Natural killer cell (primary cell): ENCODE data around the gene ADCY4. TPM values are rescaled to one million over a fixed set of nuclear protein-coding genes. Genes with fewer than 3 reads are reported as not detected.

ENCODE experiments used
- ATAC-seq, 3 donors: fragments of 150-1000 bp in 2 of 3; fragments of 200-7000 bp in 1 of 3; cut with Tn5 transposase; 1 replicate in 1 of 3; 2 replicates in 2 of 3; pipeline ENCODE4 v1.10.0; 2021; ENCODE audit warnings: mild to moderate bottlenecking in 2 of 3, moderate library complexity in 2 of 3
- DNase-seq, 2 donors: peaks; one replicate each; pipeline versions ENCODE4 v3.0.0 to v3.0.0-alpha.2; 2013 to 2021; ENCODE audit warnings: mixed read lengths in 1 of 2
- H3K27ac ChIP-seq: one replicate; pipeline ENCODE4 v1.5.1; 2013; ENCODE audit warnings: mild to moderate bottlenecking, low read length
- H3K27me3 ChIP-seq: one replicate; pipeline ENCODE4 v1.6.1; 2013; ENCODE audit warnings: low read length; ENCODE audit not compliant: control insufficient read depth, insufficient read depth
- H3K36me3 ChIP-seq: one replicate; pipeline ENCODE4 v1.6.1; 2013; ENCODE audit warnings: low read length; ENCODE audit not compliant: control insufficient read depth, insufficient read depth
- H3K4me1 ChIP-seq: one replicate; pipeline ENCODE4 v1.6.1; 2013; ENCODE audit warnings: low read length; ENCODE audit not compliant: control insufficient read depth, insufficient read depth
- H3K4me3 ChIP-seq: one replicate; pipeline ENCODE4 v1.5.1; 2013; ENCODE audit warnings: low read length
- H3K9me3 ChIP-seq: one replicate; pipeline ENCODE4 v1.6.1; 2013; ENCODE audit warnings: low read length; ENCODE audit not compliant: control insufficient read depth, insufficient read depth
- H3K27ac Mint-ChIP-seq, 2 donors: one replicate each; pipeline ENCODE4 v1.8.0; 2022; ENCODE audit warnings: mild to moderate bottlenecking in 2 of 2, mixed read lengths in 2 of 2, moderate library complexity in 1 of 2
- H3K27me3 Mint-ChIP-seq, 2 donors: one replicate each; pipeline ENCODE4 v1.8.0; 2022; ENCODE audit warnings: low read depth in 2 of 2, mixed read lengths in 2 of 2
- H3K36me3 Mint-ChIP-seq: one replicate; pipeline ENCODE4 v1.8.0; 2022; ENCODE audit warnings: mixed read lengths
- H3K4me1 Mint-ChIP-seq, 2 donors: one replicate each; pipeline ENCODE4 v1.8.0; 2022; ENCODE audit warnings: mixed read lengths in 2 of 2
- H3K4me3 Mint-ChIP-seq: one replicate; pipeline ENCODE4 v1.8.0; 2022; ENCODE audit warnings: mild to moderate bottlenecking, moderate library complexity, mixed read lengths
- H3K9me3 Mint-ChIP-seq, 2 donors: one replicate each; pipeline ENCODE4 v1.8.0; 2022; ENCODE audit warnings: mixed read lengths in 2 of 2
- CTCF ChIP-seq: fragments of 200-600 bp; IDR thresholded peaks from one replicate; pipeline ENCODE4 v1.8.0; 2022; ENCODE audit warnings: antibody characterized with exemption
- WGBS: methylation state at CpG from one replicate; pipeline ENCODE4 v1.1.7; 2013; ENCODE audit warnings: missing lambda C conversion rate; ENCODE audit not compliant: insufficient coverage; 5-methylcytosine and 5-hydroxymethylcytosine counted together
- intact Hi-C: fragments of 100-400 bp; cut with micrococcal nuclease; formaldehyde crosslinking; loops from one replicate; pipeline ENCODE4 v1.14.2; 2022
- total RNA-seq, 4 donors: library from RNA; stranded (reverse); fragments of 120-200 nt in 1 of 4; gene quantifications; one replicate each; pipeline versions ENCODE4 v1.2.3 to v1.2.4, GENCODE V29; 2013 to 2022

Gene ADCY4
- total RNA-seq, 3 donors from 2014 or later (not counting 1 experiment from before 2014, with no cell fraction given): 9.8 to 17.6 (median 11.3) TPM

GRCh38 chr14:24369907-24370687, 35.2 kb upstream of the ADCY4 start:
- Histone ChIP-seq H3K27me3 (peaks cover 37% of the 10 kb centered on the region), H3K9me3 (no peaks in the 10 kb centered on the region), H3K4me1 (peaks cover 37% of the 10 kb centered on the region), H3K27ac (no peak overlapping the region), H3K36me3 (no peaks in the 10 kb centered on the region), H3K4me3 (no peak overlapping the region)
- no peak overlapping the region for H3K27ac Mint-ChIP-seq
- H3K4me3 Mint-ChIP-seq: no peak overlapping the region
- 92% methylated on average over 32 of the region's 32 CpGs for WGBS
- peaks cover 10 to 39% of the 10 kb centered on the region in 2 donors for H3K27me3 Mint-ChIP-seq
- no peak for ATAC-seq
- TF ChIP-seq CTCF: no peak
- no peaks in the 10 kb centered on the region for H3K9me3 Mint-ChIP-seq
- DNase-seq: no peak
- intact Hi-C loops: loop anchor here (5.0 kb wide), 1 partner anchor 38 kb away; no protein-coding TSS in a partner anchor
- no peaks in the 10 kb centered on the region for H3K36me3 Mint-ChIP-seq
- H3K4me1 Mint-ChIP-seq: peaks cover 19 to 34% of the 10 kb centered on the region in 2 donors

- H3K36me3 ChIP-seq: no peaks in the 10 kb centered on the region
- peak overlapping the region in 1 of 2 donors; percentile 70 for H3K27ac Mint-ChIP-seq
- intact Hi-C loops: loop anchor here (5.0 kb wide), 1 partner anchor 37 kb away; no protein-coding TSS in a partner anchor
- peak overlapping the region; percentile 47 for H3K4me3 Mint-ChIP-seq
- no peak for TF ChIP-seq CTCF
- 95% methylated on average over 16 of the region's 20 CpGs for WGBS
- H3K27ac ChIP-seq: no peak overlapping the region
- H3K36me3 Mint-ChIP-seq: no peaks in the 10 kb centered on the region
- H3K4me1 Mint-ChIP-seq: peaks cover 19 to 34% of the 10 kb centered on the region in 2 donors
- ATAC-seq (no peak), DNase-seq (no peak)
- peaks cover 39% of the 10 kb centered on the region for H3K27me3 ChIP-seq
- H3K9me3 Mint-ChIP-seq: no peaks in the 10 kb centered on the region
- no peak overlapping the region for H3K4me3 ChIP-seq
- peaks cover 37% of the 10 kb centered on the region for H3K4me1 ChIP-seq
- no peaks in the 10 kb centered on the region for H3K9me3 ChIP-seq
- H3K27me3 Mint-ChIP-seq: peaks cover 15 to 39% of the 10 kb centered on the region in 2 donors
These were observed 34.6 kb upstream of the ADCY4 start for GRCh38 chr14:24369463-24369862.

- H3K9me3 Mint-ChIP-seq: no peaks in the 10 kb centered on the region
- peak; percentile 48 to 65 for DNase-seq
- peaks cover 15 to 35% of the 10 kb centered on the region in 2 donors for H3K27me3 Mint-ChIP-seq
- TF ChIP-seq CTCF: no peak
- H3K9me3 ChIP-seq: no peaks in the 10 kb centered on the region
- H3K36me3 Mint-ChIP-seq: no peaks in the 10 kb centered on the region
- ATAC-seq: peak; percentile 44 to 73 (median 70)
- H3K36me3 ChIP-seq: no peaks in the 10 kb centered on the region
- intact Hi-C loops: loop anchor here (5.0 kb wide), 1 partner anchor 36 kb away; no protein-coding TSS in a partner anchor
- H3K27me3 ChIP-seq: peaks cover 39% of the 10 kb centered on the region
- H3K4me3 ChIP-seq: peak overlapping the region; percentile 10
- peaks cover 19 to 34% of the 10 kb centered on the region in 2 donors for H3K4me1 Mint-ChIP-seq
- H3K27ac Mint-ChIP-seq: peak overlapping the region in 1 of 2 donors; percentile 70
- H3K27ac ChIP-seq: no peak overlapping the region
- WGBS: 2% methylated on average over 51 of the region's 52 CpGs
- peak overlapping the region; percentile 47 for H3K4me3 Mint-ChIP-seq
- peaks cover 37% of the 10 kb centered on the region for H3K4me1 ChIP-seq
These were observed 33.8 kb upstream of the ADCY4 start for GRCh38 chr14:24368562-24369252.
